MCF 10A (cell line): ENCODE measurements around the gene PLXND1. TPM values are rescaled to one million over a fixed set of nuclear protein-coding genes. Genes with fewer than 3 reads are reported as not detected.

Source experiments
- BruUV-seq: library from RNA; stranded (reverse); fragments of 400-500 nt; replicated peaks from 2 replicates; lab custom pipeline; 2021; lab: Mats Ljungman, UMichigan
- CTCF ChIA-PET: fragments of 300-600 bp; sonication (Branson Sonifier 250); formaldehyde crosslinking; extraction: SDS; loops from one replicate; lab custom pipeline; 2021; ENCODE audit warnings: antibody characterized with exemption, inconsistent platforms; lab: Yijun Ruan, JAX
- POLR2A ChIA-PET: fragments of 300-600, 350-650 bp; sonication (Branson Sonifier 250); formaldehyde crosslinking; extraction: SDS; loops from one replicate; lab custom pipeline; 2020; ENCODE audit warnings: antibody characterized with exemption, inconsistent platforms; lab: Yijun Ruan, JAX
- DNase-seq: peaks from one replicate; pipeline ENCODE4 v3.0.0-alpha.2; 2018; ENCODE audit not compliant: unreplicated experiment
- H3K27ac Mint-ChIP-seq: one replicate; pipeline ENCODE4 v1.8.0; 2022; ENCODE audit warnings: mild to moderate bottlenecking, low read depth, mixed read lengths; ENCODE audit not compliant: unreplicated experiment
- H3K27me3 Mint-ChIP-seq: one replicate; pipeline ENCODE4 v1.8.0; 2022; ENCODE audit warnings: mixed read lengths; ENCODE audit not compliant: insufficient read depth, unreplicated experiment
- H3K36me3 Mint-ChIP-seq: one replicate; pipeline ENCODE4 v1.8.0; 2022; ENCODE audit warnings: mild to moderate bottlenecking, moderate library complexity, mixed read lengths; ENCODE audit not compliant: insufficient read depth, unreplicated experiment
- H3K4me1 Mint-ChIP-seq: one replicate; pipeline ENCODE4 v1.8.0; 2022; ENCODE audit warnings: mixed read lengths; ENCODE audit not compliant: insufficient read depth, unreplicated experiment
- H3K4me3 Mint-ChIP-seq: one replicate; pipeline ENCODE4 v1.8.0; 2022; ENCODE audit warnings: mild to moderate bottlenecking, moderate library complexity, mixed read lengths; ENCODE audit not compliant: unreplicated experiment
- H3K9me3 Mint-ChIP-seq: one replicate; pipeline ENCODE4 v1.8.0; 2022; ENCODE audit warnings: mixed read lengths; ENCODE audit not compliant: unreplicated experiment
- intact Hi-C: fragments of 100-400 bp; cut with micrococcal nuclease; formaldehyde crosslinking; loops from 2 replicates; pipeline ENCODE4 v1.14.1; 2022
- total RNA-seq: library from RNA; stranded (reverse); gene quantifications from 2 replicates; pipeline ENCODE4 v1.2.3, GENCODE V29; 2022
- TF ChIP-seq, protein P1 (sequence below): fragments of 200-600 bp; IDR thresholded peaks from one replicate; pipeline ENCODE4 v1.8.0; 2022; ENCODE audit warnings: antibody characterized with exemption, mild to moderate bottlenecking; ENCODE audit not compliant: unreplicated experiment

PLXND1 gene
- total RNA-seq, 1 experiment from 2014 or later: 5.6 TPM

GRCh38 chr3:129610276-129610675 is 3.8 kb upstream of the PLXND1 start:
- DNase-seq: no peak
- Mint-ChIP-seq H3K4me3 (no peak overlapping the region), H3K4me1 (peaks cover 6% of the 10 kb centered on the region), H3K27me3 (no peaks in the 10 kb centered on the region), H3K9me3 (no peaks in the 10 kb centered on the region), H3K36me3 (no peaks in the 10 kb centered on the region), H3K27ac (no peak overlapping the region)
- intact Hi-C loops: no loop called here
- ChIA-PET CTCF (no interaction called here), POLR2A (no interaction called here)
- BruUV-seq: no TSS peak
- TF ChIP-seq, protein P1, sequence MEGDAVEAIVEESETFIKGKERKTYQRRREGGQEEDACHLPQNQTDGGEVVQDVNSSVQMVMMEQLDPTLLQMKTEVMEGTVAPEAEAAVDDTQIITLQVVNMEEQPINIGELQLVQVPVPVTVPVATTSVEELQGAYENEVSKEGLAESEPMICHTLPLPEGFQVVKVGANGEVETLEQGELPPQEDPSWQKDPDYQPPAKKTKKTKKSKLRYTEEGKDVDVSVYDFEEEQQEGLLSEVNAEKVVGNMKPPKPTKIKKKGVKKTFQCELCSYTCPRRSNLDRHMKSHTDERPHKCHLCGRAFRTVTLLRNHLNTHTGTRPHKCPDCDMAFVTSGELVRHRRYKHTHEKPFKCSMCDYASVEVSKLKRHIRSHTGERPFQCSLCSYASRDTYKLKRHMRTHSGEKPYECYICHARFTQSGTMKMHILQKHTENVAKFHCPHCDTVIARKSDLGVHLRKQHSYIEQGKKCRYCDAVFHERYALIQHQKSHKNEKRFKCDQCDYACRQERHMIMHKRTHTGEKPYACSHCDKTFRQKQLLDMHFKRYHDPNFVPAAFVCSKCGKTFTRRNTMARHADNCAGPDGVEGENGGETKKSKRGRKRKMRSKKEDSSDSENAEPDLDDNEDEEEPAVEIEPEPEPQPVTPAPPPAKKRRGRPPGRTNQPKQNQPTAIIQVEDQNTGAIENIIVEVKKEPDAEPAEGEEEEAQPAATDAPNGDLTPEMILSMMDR: no peak

DNA sequence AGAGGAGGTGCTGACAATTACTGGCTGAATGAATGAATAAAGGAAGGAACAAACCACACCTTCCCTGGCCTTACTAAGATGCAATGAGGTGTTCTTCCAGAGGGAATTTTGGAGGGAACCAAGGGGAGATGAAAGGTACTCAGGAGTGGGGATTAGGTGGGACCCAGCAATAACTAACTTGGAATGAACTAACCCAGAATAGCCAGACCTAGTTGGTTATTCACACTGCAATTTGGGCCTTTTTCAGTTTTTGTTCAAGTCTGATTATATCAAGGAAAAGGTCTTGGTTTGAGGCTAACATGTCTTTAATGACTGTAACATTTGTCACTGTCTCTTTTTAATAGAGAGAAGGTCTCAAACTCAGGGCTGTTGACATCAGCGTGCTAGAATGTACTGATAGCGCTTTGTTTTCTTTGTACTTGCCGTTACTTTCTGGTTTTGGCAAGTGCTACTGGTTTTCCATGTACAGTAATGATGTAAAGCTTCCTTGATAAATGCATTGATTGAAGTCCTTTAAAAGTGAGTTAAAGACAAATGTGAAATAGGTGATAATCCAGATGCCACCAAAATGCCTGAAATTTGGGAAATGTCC is 3.2 kb upstream of the PLXND1 start:
- no peak overlapping the region for H3K27ac Mint-ChIP-seq
- TF ChIP-seq, protein P1: no peak
- no peaks in the 10 kb centered on the region for H3K9me3 Mint-ChIP-seq
- no peak for DNase-seq
- ChIA-PET CTCF (no interaction called here), POLR2A (interaction anchor here (1.0 kb wide), 1 partner anchor 16 kb away, joined by 3 read pairs; no protein-coding TSS in a partner anchor)
- H3K27me3 Mint-ChIP-seq: no peaks in the 10 kb centered on the region
- intact Hi-C loops: loop anchor here (2.0 kb wide), 1 partner anchor 119 kb away; no protein-coding TSS in a partner anchor
- no TSS peak for BruUV-seq
- H3K36me3 Mint-ChIP-seq: no peaks in the 10 kb centered on the region
- peaks cover 6% of the 10 kb centered on the region for H3K4me1 Mint-ChIP-seq
- no peak overlapping the region for H3K4me3 Mint-ChIP-seq

DNA sequence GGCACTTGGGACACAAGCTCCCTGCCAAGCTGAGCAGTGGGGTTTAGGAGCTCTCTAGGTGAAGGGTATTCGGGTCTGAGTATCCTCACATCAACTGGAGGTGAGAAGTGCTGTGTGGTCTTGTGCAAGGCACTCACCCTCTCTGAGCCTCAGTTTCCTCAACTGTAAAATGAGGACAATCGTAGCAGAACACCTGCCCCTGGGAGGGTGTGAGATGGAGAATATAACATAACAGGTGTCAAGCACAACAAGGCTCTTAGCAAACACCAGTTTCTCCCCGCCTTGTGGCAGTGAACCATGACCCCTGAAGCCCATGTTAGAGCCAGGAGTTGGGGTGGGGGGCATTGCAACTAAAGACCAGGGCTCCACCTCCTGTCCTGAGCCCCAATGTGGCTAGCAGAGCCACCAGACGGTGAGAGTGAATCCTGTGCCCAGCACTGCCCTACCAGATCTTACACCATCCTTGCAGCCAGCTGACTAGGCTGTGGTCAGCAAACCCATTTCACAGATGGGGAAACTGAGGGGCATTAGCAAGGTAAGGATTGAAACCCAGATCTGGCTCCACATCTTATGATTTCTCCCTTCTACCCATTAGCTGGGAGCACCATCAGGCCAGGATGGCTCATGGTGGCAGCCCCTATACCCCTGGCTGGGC is 2.6 kb upstream of the PLXND1 start:
- H3K27ac Mint-ChIP-seq: no peak overlapping the region

More for the DNA sequence above, 2.6 kb upstream of the PLXND1 start:
- ChIA-PET POLR2A (interaction anchor here (1.0 kb wide), 2 partner anchors 17 to 122 kb away, joined by 3 to 4 read pairs; no protein-coding TSS in a partner anchor), CTCF (interaction anchor here (0.6 kb wide), 1 partner anchor 9 kb away, joined by 3 read pairs; no protein-coding TSS in a partner anchor)
- TF ChIP-seq, protein P1: no peak
- no peaks in the 10 kb centered on the region for H3K36me3 Mint-ChIP-seq
- peak overlapping the region; percentile 5 for H3K4me3 Mint-ChIP-seq
- DNase-seq: no peak
- BruUV-seq: no TSS peak
- no peaks in the 10 kb centered on the region for H3K27me3 Mint-ChIP-seq
- H3K9me3 Mint-ChIP-seq: no peaks in the 10 kb centered on the region
- intact Hi-C loops: loop anchor here (2.0 kb wide), 1 partner anchor 118 kb away; no protein-coding TSS in a partner anchor
- peaks cover 6% of the 10 kb centered on the region for H3K4me1 Mint-ChIP-seq
